ENCODE measurements around the gene MADCAM1. TPM values are rescaled to one million over a fixed set of nuclear protein-coding genes. Genes with fewer than 3 reads are reported as not detected.
A peak's percentile ranks its signal among the peaks of the same experiment; 100 is the strongest.

MADCAM1 gene
- total RNA-seq, 2 donors from 2014 or later: 0.80 to 0.91 TPM

DNA sequence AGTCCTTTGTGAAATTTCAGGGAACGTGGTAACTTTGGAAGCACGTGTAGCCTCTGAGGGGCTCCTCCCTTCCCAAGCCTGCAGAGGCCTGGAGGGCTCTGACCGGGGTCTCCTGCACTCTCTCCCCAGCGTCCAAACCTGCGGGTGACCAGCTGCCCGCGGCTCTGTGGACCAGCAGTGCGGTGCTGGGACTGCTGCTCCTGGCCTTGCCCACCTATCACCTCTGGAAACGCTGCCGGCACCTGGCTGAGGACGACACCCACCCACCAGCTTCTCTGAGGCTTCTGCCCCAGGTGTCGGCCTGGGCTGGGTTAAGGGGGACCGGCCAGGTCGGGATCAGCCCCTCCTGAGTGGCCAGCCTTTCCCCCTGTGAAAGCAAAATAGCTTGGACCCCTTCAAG lies 8.3 kb downstream of the MADCAM1 start:
- DNase-seq (ENCODE audit: low spot score): no peak
- no peak overlapping the region for H3K4me3 ChIP-seq
- intact Hi-C loops (cut with DNase I): no loop called here
- no peaks in the 10 kb centered on the region for H3K27me3 ChIP-seq (replicated peaks; ENCODE audit: insufficient read depth)
- 89% methylated on average over 14 of the region's 14 CpGs for WGBS
- no peak for TF ChIP-seq POLR2AphosphoS5 (IDR thresholded peaks at IDR 0.05)
- no peak for TF ChIP-seq POLR2A (IDR thresholded peaks at IDR 0.05)
- TF ChIP-seq CTCF (IDR thresholded peaks at IDR 0.05): no peak
- H3K36me3 ChIP-seq: no peaks in the 10 kb centered on the region
- H3K9me3 ChIP-seq: no peaks in the 10 kb centered on the region
- H3K4me1 ChIP-seq (replicated peaks): peaks cover 5% of the 10 kb centered on the region
- H3K27ac ChIP-seq: no peak overlapping the region

DNA sequence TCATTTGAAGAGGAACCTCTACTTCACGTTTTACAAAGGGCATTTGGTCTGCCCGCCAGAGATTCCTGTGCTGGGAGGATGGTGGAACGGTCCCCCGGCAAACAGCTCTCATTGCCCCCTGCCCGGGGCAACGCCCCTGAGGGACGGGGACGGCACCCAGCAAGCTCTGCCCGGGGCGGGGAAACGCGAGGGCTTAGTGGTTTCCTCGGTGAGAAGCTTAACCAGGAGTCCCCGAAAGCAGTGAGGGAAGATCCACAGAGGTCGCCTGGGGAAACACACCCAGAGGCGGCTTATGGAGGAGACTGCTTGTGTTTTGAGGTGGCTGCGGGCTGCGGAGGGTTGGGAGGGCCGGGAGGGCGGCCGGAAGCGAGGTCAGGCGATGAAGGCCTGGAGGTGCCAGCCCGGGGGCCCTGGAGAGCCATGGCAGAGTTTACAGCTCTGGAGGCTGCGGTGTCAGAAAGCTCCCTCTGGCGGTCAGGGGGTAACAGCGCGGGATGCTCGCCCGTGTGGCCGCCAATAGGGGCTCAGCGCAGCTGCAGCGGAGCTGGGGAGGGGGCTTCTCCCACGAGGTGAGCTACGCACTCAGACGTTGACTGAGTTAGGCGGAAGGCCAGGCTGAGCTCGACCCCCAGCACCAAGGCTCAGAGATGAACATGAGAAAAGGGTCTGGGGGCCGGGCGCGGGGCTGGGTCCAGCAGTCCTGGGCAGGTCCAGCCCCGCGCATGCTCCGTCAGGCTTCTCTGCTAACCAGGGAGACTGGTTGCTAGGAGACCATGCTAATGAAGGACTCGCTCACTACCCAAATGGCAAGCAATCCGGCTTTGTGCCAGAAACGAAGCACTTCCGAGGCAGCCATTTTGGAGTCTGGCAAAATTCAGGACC lies 10.4 kb downstream of the MADCAM1 start:
- Histone ChIP-seq H3K36me3 (no peaks in the 10 kb centered on the region), H3K27ac (peak overlapping the region; percentile 87 to 91), H3K27me3 (replicated peaks; ENCODE audit: insufficient read depth) (no peaks in the 10 kb centered on the region), H3K9me3 (no peaks in the 10 kb centered on the region), H3K4me3 (peak overlapping the region; percentile 91 to 99), H3K4me1 (replicated peaks) (peaks cover 5% of the 10 kb centered on the region)
- peak; percentile 81 for DNase-seq (ENCODE audit: low spot score)
- 7% methylated on average over 39 of the region's 48 CpGs for WGBS
- intact Hi-C loops (cut with DNase I): no loop called here
- TF ChIP-seq POLR2AphosphoS5 (IDR thresholded peaks at IDR 0.05): no peak
- TF ChIP-seq POLR2A (IDR thresholded peaks at IDR 0.05): peak; percentile 29
- TF ChIP-seq CTCF (IDR thresholded peaks at IDR 0.05): peak; percentile 89 to 99 (median 96)

DNA sequence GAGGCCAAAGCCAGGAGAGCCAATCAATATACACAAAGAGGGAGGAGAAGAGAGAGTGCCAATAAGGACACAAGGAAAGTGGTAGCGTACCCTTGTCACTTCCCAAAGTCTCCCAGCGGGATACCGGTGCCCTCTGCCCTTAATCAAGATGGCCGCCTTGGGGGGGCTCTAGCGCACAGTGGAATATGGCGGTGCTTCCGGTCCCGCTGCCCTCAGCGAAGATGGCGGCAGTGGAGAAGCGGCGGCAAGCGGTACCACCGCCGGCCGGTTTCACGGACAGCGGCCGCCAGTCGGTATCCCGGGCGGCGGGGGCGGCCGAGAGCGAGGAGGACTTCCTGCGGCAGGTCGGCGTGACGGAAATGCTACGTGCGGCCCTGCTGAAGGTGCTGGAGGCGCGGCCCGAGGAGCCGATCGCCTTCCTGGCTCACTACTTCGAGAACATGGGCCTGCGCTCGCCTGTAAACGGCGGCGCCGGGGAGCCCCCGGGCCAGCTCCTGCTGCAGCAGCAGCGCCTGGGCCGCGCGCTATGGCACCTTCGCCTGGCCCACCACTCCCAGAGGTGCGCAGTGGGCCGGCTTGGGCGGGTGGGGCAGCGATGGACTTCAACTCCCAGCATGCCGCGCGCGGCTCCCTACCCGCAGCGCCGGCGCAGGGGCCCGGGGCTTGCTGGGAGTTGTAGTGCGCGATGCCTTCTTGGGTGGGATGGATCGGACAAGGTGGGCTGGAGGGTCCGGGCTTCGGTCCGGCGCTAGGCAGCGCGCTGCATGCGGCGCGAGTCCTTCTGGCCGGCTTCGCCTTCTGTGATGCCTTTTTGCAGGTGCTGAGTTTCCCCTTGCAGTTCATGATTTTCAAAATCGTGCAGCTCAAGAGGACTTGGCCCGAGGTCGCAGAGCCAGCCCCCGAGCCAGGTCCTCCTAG lies 11.3 kb downstream of the MADCAM1 start, which contains the start of gene TPGS1:
TSS of gene TPGS1 (plus strand) at position 212 of the 918 bp plus-strand sequence. CDS start at position 222, 10 bp downstream.
- peak; percentile 6 for TF ChIP-seq POLR2A (IDR thresholded peaks at IDR 0.05)
- TF ChIP-seq POLR2AphosphoS5 (IDR thresholded peaks at IDR 0.05): peak; percentile 95
- peak in 1 of 4 experiments; percentile 38 for TF ChIP-seq CTCF (IDR thresholded peaks at IDR 0.05)
- Histone ChIP-seq H3K9me3 (no peaks in the 10 kb centered on the region), H3K27ac (peak within 1 kb of the TSS; percentile 87 to 91), H3K27me3 (replicated peaks; ENCODE audit: insufficient read depth) (no peaks in the 10 kb centered on the region), H3K4me3 (peak within 1 kb of the TSS; percentile 91 to 99), H3K4me1 (replicated peaks) (peaks cover 5% of the 10 kb centered on the region), H3K36me3 (no peaks in the 10 kb centered on the region)
- intact Hi-C loops (cut with DNase I): no loop called here
- WGBS: under 1% methylated on average over 68 of the region's 81 CpGs
- DNase-seq (ENCODE audit: low spot score): peak; percentile 100

DNA sequence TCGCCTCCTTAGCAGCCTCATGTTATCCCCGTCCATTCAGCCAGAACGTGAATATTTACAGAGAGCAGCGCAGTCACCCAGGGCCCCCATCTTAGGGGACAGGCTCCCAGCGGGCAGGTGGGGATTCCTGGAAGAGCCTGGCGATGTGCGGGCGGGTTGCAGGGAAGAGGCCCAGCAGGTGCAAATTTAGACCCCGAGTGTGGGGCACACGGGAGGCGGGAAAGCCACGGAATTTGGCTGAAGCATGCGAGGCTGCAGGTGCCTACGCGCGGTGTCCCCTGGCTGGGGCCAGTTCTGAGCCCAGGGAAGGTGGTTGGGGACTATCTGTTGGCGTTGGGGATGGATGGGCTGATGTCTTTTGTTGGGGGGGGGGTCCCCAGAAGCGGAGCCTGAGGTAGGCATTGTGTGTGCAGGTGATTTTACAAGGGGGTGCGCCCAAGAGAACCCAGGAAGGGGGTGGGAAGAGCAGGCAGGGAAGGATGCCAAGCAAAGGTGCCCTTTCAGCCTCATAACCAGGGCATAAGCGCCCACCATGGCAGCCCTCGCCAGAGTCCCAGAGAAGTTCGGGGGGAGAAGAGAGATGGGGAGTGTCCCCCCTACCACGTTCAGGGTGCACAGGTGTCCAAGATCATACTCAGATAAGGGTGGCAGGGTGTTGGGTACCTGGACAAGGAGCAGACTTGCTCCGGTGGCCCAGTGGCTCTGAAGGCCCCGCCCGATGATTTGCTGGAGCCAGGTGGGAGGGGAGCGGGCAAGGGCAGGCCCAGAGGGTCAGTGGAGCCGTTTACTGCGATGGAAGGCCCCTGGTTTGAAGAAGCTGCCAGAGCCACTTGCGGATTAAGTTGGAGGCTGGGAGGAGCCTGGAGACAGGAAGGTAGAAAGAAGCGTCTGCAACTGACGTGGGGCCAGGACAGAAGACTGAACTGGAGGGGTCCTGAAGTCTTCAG lies 12.2 kb downstream of the MADCAM1 start:
- Histone ChIP-seq H3K27me3 (replicated peaks; ENCODE audit: insufficient read depth) (no peaks in the 10 kb centered on the region), H3K27ac (no peak overlapping the region), H3K9me3 (no peaks in the 10 kb centered on the region), H3K36me3 (no peaks in the 10 kb centered on the region), H3K4me1 (replicated peaks) (peaks cover 5% of the 10 kb centered on the region), H3K4me3 (peak overlapping the region; percentile 91 to 99)
- TF ChIP-seq CTCF (IDR thresholded peaks at IDR 0.05) (no peak), POLR2A (IDR thresholded peaks at IDR 0.05) (no peak), POLR2AphosphoS5 (IDR thresholded peaks at IDR 0.05) (no peak)
- intact Hi-C loops (cut with DNase I): no loop called here
- 56% methylated on average over 32 of the region's 32 CpGs for whole genome bisulfite sequencing
- no peak for DNase-seq (ENCODE audit: low spot score)
